PC-3 (cell line): ENCODE results near the gene PCDHB11. TPM values are rescaled to one million over a fixed set of nuclear protein-coding genes. Genes with fewer than 3 reads are reported as not detected.
"Not testable (repeated sequence)": the region's sequence is repeated elsewhere in the genome, so short reads cannot be mapped to it uniquely, and the experiment has no call there.

Experiments used
- ATAC-seq: fragments of 200-7000 bp; cut with Tn5 transposase; 2 replicates; pipeline ENCODE4 v1.9.1; 2020; ENCODE audit warnings: mild to moderate bottlenecking, moderate library complexity
- BruUV-seq: library from RNA; stranded (reverse); fragments of 400-500 nt; replicated peaks from 2 replicates; lab custom pipeline; 2021; lab: Mats Ljungman, UMichigan
- CTCF ChIA-PET: fragments of 300-600 bp; sonication (Branson Sonifier 250); formaldehyde crosslinking; loops from one replicate; lab custom pipeline; 2022; ENCODE audit warnings: antibody characterized with exemption; lab: Charles Lee
- POLR2A ChIA-PET: fragments of 300-600 bp; sonication (Branson Sonifier 250); formaldehyde crosslinking; loops from one replicate; lab custom pipeline; 2022; ENCODE audit warnings: antibody characterized with exemption; ENCODE audit not compliant: unreplicated experiment; lab: Charles Lee
- DNase-seq: peaks from one replicate; pipeline ENCODE4 v3.0.0-alpha.2; 2015
- H2AFZ ChIP-seq: fragments of 300-600 bp; sonication (generic); 2 replicates; pipeline ENCODE4 v1.6.0; 2016; ENCODE audit warnings: antibody characterized with exemption, low read length
- H3F3A ChIP-seq: fragments of 300-600 bp; sonication (generic); one replicate; pipeline ENCODE4 v1.6.0; 2017; ENCODE audit warnings: antibody characterized with exemption, low read length, control low read depth, mild to moderate bottlenecking; ENCODE audit not compliant: unreplicated experiment
- H3K27ac ChIP-seq: fragments of 300-600 bp; sonication (generic); 2 replicates; pipeline ENCODE4 v1.5.1; 2016; ENCODE audit warnings: mild to moderate bottlenecking, low read length
- H3K27me3 ChIP-seq: fragments of 300-600 bp; sonication (generic); 2 replicates; pipeline ENCODE4 v1.6.1; 2016; ENCODE audit warnings: low read length, mixed read lengths
- H3K36me3 ChIP-seq: fragments of 300-600 bp; sonication (generic); 2 replicates; pipeline ENCODE4 v1.6.1; 2016; ENCODE audit warnings: low read depth, mixed run types, low read length, mixed read lengths
- H3K4me1 ChIP-seq: fragments of 300-600 bp; sonication (generic); 2 replicates; pipeline ENCODE4 v1.5.1; 2016; ENCODE audit warnings: low read length; ENCODE audit not compliant: insufficient read depth
- H3K4me2 ChIP-seq: fragments of 300-600 bp; sonication (generic); 2 replicates; pipeline ENCODE4 v1.6.0; 2016; ENCODE audit warnings: low read length
- H3K4me3 ChIP-seq: fragments of 300-600 bp; sonication (generic); 2 replicates; pipeline ENCODE4 v1.5.1; 2016; ENCODE audit warnings: mild to moderate bottlenecking, low read length, mixed read lengths
- H3K79me2 ChIP-seq: fragments of 300-600 bp; sonication (generic); 2 replicates; pipeline ENCODE4 v1.6.1; 2017; ENCODE audit warnings: low read length, mixed read lengths
- H3K9ac ChIP-seq: fragments of 300-600 bp; sonication (generic); 2 replicates; pipeline ENCODE4 v1.6.0; 2016; ENCODE audit warnings: mild to moderate bottlenecking, low read length
- H3K9me2 ChIP-seq: fragments of 300-600 bp; sonication (generic); replicated peaks from 2 replicates; pipeline ENCODE4 v1.6.1; 2016; ENCODE audit warnings: mixed run types, low read length, mixed read lengths
- H3K9me3 ChIP-seq: fragments of 300-600 bp; sonication (generic); 2 replicates; pipeline ENCODE4 v1.6.1; 2016; ENCODE audit warnings: low read length, mixed read lengths
- H4K20me1 ChIP-seq: fragments of 300-600 bp; sonication (generic); 2 replicates; pipeline ENCODE4 v1.6.1; 2016; ENCODE audit warnings: low read length, mixed read lengths
- EZH2 ChIP-seq: fragments of 300-600 bp; sonication (generic); IDR thresholded peaks from one replicate; pipeline ENCODE4 v1.6.1; 2017; ENCODE audit warnings: antibody characterized with exemption, mild to moderate bottlenecking, low read length; ENCODE audit not compliant: unreplicated experiment
- EZH2phosphoT487 ChIP-seq: fragments of 300-600 bp; sonication (generic); IDR thresholded peaks from 2 replicates; pipeline ENCODE4 v1.6.1; 2018; ENCODE audit warnings: mild to moderate bottlenecking, antibody characterized with exemption, low read length, borderline replicate concordance
- intact Hi-C: fragments of 100-400 bp; cut with micrococcal nuclease; formaldehyde crosslinking; loops from 2 replicates; pipeline ENCODE4 v1.9.0; 2023
- total RNA-seq: library from RNA; depleted of rRNA; stranded (reverse); fragments of >200 nt; gene quantifications from 2 replicates; pipeline ENCODE4 v1.2.3, GENCODE V29; 2014
- TF ChIP-seq, protein P1 (sequence below): fragments of 300-600 bp; sonication (generic); conservative IDR thresholded peaks from 2 replicates; pipeline ENCODE4 v1.5.1; 2017; ENCODE audit warnings: antibody characterized with exemption, low read depth, mild to moderate bottlenecking, low read length

Gene PCDHB11
- total RNA-seq, 1 experiment from 2014 or later: 0.40 TPM

DNA sequence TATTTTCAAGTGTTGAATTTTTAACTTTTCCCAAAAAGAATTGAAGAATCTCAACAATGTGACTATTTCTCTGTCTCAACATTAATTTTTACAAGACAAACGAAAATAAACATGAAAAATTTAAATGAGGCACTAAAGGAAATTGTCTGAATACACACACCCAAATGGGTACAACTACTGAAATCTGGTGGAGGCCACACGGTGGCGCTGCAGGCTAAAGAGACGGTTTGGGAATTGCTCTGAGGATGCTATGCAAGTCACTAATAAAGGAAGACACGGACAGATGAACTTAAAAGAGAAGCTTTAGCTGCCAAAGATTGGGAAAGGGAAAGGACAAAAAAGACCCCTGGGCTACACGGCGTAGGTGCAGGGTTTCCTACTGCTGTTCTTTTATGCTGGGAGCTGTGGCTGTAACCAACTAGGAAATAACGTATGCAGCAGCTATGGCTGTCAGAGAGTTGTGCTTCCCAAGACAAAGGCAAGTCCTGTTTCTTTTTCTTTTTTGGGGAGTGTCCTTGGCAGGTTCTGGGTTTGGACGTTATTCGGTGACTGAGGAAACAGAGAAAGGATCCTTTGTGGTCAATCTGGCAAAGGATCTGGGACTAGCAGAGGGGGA is 7.2 kb upstream of the PCDHB11 start, which contains the start of gene PCDHB10:
Gene PCDHB10, plus strand, starts transcription at position 244 of the 616 bp plus-strand sequence. Its CDS starts 200 bp downstream, at position 444.
- no peak within 1 kb of the TSS for H3K4me2 ChIP-seq
- H3K27ac ChIP-seq: no peak within 1 kb of the TSS
- no TSS peak for BruUV-seq
- H3K4me3 ChIP-seq: no peak within 1 kb of the TSS
- ChIA-PET POLR2A (no interaction called here), CTCF (no interaction called here)
- peaks cover 3% of the 10 kb centered on the region; the same call in 1 of the 2 replicates for H3K9me3 ChIP-seq
- H2AFZ ChIP-seq: no peak within 1 kb of the TSS
- TF ChIP-seq, protein P1, sequence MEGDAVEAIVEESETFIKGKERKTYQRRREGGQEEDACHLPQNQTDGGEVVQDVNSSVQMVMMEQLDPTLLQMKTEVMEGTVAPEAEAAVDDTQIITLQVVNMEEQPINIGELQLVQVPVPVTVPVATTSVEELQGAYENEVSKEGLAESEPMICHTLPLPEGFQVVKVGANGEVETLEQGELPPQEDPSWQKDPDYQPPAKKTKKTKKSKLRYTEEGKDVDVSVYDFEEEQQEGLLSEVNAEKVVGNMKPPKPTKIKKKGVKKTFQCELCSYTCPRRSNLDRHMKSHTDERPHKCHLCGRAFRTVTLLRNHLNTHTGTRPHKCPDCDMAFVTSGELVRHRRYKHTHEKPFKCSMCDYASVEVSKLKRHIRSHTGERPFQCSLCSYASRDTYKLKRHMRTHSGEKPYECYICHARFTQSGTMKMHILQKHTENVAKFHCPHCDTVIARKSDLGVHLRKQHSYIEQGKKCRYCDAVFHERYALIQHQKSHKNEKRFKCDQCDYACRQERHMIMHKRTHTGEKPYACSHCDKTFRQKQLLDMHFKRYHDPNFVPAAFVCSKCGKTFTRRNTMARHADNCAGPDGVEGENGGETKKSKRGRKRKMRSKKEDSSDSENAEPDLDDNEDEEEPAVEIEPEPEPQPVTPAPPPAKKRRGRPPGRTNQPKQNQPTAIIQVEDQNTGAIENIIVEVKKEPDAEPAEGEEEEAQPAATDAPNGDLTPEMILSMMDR: peak; percentile 60
- TF ChIP-seq EZH2phosphoT487: no peak
- no peaks in the 10 kb centered on the region for H3K4me1 ChIP-seq
- no peak for ATAC-seq
- H3K9me2 ChIP-seq: no peaks in the 10 kb centered on the region
- H3F3A ChIP-seq: no peaks in the 10 kb centered on the region
- H3K9ac ChIP-seq: no peak within 1 kb of the TSS
- no peaks in the 10 kb centered on the region for H4K20me1 ChIP-seq
- no peaks in the 10 kb centered on the region for H3K36me3 ChIP-seq
- H3K79me2 ChIP-seq: no peaks in the 10 kb centered on the region
- DNase-seq: peak; percentile 41
- intact Hi-C loops: no loop called here
- H3K27me3 ChIP-seq: no peaks in the 10 kb centered on the region

GRCh38 chr5:141194332-141194731 is 5.1 kb upstream of the PCDHB11 start:
- H3K9ac ChIP-seq, H3K27me3 ChIP-seq, H3K9me3 ChIP-seq, CTCF ChIA-PET, H3K4me3 ChIP-seq, POLR2A ChIA-PET, BruUV-seq, H3K4me1 ChIP-seq, H3K9me2 ChIP-seq, H3K36me3 ChIP-seq, intact Hi-C loops, H2AFZ ChIP-seq, ATAC-seq, H3K27ac ChIP-seq, H3K4me2 ChIP-seq, DNase-seq, H3K79me2 ChIP-seq, H3F3A ChIP-seq, H4K20me1 ChIP-seq: not testable (repeated sequence)

DNA sequence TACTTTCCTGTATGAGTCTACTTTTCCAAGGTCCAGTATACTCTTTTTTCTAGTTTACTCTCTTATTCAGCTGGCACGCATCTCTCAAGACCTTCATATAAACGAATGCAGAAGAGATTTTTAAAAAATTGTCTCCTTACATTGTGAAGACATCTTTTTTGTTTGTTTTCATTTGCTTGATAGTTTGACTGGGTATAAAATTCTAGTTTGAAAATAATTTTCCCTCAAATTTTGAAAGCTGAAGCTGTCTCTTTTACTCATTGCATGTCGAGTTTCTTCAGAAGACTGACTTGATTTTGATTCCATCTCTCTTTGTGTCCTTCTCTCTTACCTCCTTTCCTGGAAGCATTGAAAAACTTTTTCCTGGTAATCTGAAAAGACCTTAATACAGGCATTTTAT is 3.1 kb upstream of the PCDHB11 start:
- Histone ChIP-seq H3K9me2 (no peaks in the 10 kb centered on the region), H3K9ac (no peak overlapping the region), H3K27me3 (no peaks in the 10 kb centered on the region), H3F3A (no peaks in the 10 kb centered on the region), H3K27ac (no peak overlapping the region), H3K36me3 (no peaks in the 10 kb centered on the region), H3K79me2 (no peaks in the 10 kb centered on the region), H2AFZ (no peak overlapping the region), H3K4me3 (no peak overlapping the region), H3K4me1 (no peaks in the 10 kb centered on the region), H3K4me2 (no peak overlapping the region), H3K9me3 (peaks cover 3% of the 10 kb centered on the region; the same call in 1 of the 2 replicates), H4K20me1 (no peaks in the 10 kb centered on the region)
- DNase-seq (no peak), ATAC-seq (no peak)
- ChIA-PET POLR2A (no interaction called here), CTCF (no interaction called here)
- BruUV-seq: no TSS peak
- TF ChIP-seq, protein P1: no peak
- TF ChIP-seq EZH2phosphoT487: no peak
- TF ChIP-seq EZH2: no peak
- intact Hi-C loops: no loop called here

- H3K27ac ChIP-seq, H3K4me3 ChIP-seq, ATAC-seq, DNase-seq, BruUV-seq, H3K79me2 ChIP-seq, H3K9ac ChIP-seq, H3K4me1 ChIP-seq, POLR2A ChIA-PET, H3K4me2 ChIP-seq, H2AFZ ChIP-seq, H4K20me1 ChIP-seq, H3K27me3 ChIP-seq, H3K9me2 ChIP-seq, CTCF ChIA-PET, intact Hi-C loops, H3K9me3 ChIP-seq, H3K36me3 ChIP-seq, H3F3A ChIP-seq: not testable (repeated sequence)
Measured at GRCh38 chr5:141201126-141201525, 1.7 kb downstream of the PCDHB11 start.

DNA sequence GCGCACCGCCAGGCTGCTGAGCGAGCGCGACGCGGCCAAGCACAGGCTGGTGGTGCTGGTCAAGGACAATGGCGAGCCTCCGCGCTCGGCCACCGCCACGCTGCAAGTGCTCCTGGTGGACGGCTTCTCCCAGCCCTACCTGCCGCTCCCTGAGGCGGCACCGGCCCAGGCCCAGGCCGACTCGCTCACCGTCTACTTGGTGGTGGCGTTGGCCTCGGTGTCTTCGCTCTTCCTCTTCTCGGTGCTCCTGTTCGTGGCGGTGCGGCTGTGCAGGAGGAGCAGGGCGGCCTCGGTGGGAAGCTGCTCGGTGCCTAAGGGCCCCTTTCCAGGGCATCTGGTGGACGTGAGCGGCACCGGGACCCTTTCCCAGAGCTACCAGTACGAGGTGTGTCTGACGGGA is 2.2 kb downstream of the PCDHB11 start:
- H3K79me2 ChIP-seq, POLR2A ChIA-PET, CTCF ChIA-PET, ATAC-seq, intact Hi-C loops, H3K27ac ChIP-seq, H3K27me3 ChIP-seq, DNase-seq, H4K20me1 ChIP-seq, H3F3A ChIP-seq, BruUV-seq, H3K9me2 ChIP-seq, H3K4me1 ChIP-seq, H3K4me3 ChIP-seq, H3K9me3 ChIP-seq, H3K36me3 ChIP-seq, H2AFZ ChIP-seq, H3K4me2 ChIP-seq, H3K9ac ChIP-seq: not testable (repeated sequence)
